ENCODE data around the gene THSD7A.

DNA sequence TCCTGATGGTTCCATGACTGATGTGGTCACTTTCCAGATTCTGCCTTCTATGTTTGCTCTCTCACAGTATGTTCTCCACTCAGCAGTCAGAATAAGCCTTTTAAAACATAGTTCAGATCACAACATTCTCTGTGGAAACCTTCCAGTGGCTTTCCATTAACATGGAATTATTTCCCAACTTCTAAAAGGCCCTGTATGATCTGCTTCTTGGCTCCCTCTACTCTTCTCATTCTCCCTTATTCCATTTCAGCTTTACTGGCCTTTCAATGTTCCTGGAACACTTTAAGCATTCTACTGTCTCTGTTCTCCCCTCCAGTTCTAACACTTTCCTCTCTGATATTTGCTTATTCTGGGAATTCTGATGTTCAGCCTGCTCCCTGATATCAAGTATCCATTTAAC lies 325.6 kb downstream of the THSD7A start:
- TF ChIP-seq, protein P1, sequence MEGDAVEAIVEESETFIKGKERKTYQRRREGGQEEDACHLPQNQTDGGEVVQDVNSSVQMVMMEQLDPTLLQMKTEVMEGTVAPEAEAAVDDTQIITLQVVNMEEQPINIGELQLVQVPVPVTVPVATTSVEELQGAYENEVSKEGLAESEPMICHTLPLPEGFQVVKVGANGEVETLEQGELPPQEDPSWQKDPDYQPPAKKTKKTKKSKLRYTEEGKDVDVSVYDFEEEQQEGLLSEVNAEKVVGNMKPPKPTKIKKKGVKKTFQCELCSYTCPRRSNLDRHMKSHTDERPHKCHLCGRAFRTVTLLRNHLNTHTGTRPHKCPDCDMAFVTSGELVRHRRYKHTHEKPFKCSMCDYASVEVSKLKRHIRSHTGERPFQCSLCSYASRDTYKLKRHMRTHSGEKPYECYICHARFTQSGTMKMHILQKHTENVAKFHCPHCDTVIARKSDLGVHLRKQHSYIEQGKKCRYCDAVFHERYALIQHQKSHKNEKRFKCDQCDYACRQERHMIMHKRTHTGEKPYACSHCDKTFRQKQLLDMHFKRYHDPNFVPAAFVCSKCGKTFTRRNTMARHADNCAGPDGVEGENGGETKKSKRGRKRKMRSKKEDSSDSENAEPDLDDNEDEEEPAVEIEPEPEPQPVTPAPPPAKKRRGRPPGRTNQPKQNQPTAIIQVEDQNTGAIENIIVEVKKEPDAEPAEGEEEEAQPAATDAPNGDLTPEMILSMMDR (IDR thresholded peaks at IDR 0.05; ENCODE audit: poor library complexity, severe bottlenecking), result no peak
- TF ChIP-seq POLR2AphosphoS5 (IDR thresholded peaks at IDR 0.05) (no peak), EP300 (conservative IDR thresholded peaks at IDR 0.05; ENCODE audit: poor library complexity, severe bottlenecking) (no peak), TAF1 (IDR thresholded peaks at IDR 0.05; ENCODE audit: low read depth) (no peak)
